ENCODE measurements around the gene WDSUB1.

The WDSUB1 gene

DNA sequence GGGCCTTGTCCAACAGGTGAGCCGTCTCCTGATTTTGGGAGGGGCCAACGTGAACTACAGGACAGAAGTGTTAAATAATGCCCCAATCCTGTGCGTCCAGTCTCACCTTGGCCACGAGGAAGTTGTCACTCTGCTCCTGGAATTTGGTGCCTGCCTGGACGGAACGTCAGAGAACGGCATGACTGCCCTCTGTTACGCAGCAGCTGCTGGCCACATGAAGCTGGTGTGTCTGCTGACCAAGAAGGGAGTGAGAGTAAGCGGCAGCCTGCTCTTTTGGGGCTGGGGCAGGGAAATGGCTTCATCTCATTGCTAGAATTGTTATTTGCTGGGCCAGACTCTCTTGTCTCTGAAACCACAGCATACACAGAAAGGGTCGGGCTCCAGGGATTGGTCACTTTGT lies 92.3 kb downstream of the WDSUB1 start:
- no peak for DNase-seq

DNA sequence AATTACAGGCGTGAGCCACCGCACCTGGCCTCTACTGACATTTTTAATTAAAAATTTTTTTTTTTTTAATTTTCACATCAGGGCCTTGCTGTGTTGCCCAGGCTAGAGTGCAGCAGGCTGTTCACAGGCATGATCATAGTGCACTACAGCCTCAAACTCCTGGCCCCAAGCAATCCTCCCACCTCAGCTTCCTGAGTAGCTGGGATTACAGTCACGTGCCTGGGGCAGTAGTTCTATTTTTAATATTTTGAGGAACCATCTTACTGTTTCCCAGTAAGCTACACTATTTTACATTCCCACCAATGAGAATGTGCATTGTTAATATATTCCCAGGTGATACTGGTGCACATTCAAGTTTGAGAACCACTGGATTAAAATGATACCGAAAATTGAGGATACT lies 92.7 kb downstream of the WDSUB1 start:
- DNase-seq: no peak

DNA sequence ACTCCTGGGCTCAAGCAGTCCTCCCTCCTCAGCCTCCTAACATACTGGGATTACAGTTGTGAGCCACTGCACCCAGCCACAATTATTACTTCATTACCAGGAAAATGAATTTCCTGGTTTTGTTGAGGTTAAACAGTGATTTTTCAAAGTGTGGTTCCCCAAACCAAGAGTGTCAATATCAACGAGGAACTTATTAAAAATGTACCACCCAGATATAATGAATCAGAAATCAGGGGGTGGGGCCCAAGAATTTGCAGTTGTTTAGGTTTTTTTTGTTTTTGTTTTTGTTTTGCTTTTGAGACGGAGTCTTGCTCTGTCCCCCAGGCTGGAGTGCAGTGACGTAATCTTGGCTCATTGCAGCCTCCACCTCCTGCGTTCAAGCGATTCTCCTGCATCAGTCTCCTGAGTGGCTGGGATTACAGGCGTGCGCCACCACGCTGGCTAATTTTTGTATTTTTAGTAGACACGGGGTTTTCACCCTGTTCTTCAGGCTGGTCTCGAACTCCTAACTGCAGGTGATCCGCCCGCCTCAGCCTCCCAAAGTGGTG lies 94.1 kb downstream of the WDSUB1 start:
- DNase-seq: no peak

DNA sequence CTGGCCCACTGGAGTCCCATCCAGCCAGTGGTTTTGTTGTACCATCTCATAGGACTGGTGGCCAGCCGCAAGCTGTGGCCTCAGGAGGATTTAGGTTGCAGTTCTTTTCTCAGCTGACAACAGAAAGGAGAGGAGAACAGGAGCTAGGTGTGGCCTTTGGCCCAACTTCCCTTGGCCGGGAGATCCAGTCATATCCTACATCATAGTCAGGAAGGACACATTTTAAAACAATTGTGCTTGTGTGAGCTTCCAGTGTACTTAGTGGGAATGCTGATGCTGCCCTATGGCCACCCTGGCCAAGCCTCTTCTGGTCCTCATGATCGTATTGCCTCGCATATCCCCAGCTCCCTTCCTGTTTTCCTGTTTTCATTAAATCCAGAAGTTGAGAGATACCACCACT lies 98.1 kb downstream of the WDSUB1 start:
- DNase-seq: no peak

DNA sequence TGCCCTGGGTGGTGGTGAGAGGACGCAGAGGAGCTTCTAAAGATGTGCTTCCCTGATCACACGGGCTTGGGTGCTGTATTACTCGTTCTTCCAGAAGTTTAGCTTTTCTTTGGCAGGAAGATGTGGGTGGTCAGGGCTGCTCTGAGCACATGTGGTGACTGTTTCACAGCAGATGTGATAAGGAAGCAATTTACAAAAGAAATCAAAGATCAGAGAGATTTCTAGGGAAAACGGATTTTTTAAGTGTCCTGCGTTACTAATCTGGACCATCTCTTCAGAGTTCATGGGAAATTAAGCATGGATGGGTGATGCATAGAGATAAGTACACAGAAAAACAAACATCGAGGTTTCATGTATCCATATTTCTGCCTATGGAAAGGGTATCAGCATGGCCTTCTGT lies 99.4 kb downstream of the WDSUB1 start:
- no peak for DNase-seq

DNA sequence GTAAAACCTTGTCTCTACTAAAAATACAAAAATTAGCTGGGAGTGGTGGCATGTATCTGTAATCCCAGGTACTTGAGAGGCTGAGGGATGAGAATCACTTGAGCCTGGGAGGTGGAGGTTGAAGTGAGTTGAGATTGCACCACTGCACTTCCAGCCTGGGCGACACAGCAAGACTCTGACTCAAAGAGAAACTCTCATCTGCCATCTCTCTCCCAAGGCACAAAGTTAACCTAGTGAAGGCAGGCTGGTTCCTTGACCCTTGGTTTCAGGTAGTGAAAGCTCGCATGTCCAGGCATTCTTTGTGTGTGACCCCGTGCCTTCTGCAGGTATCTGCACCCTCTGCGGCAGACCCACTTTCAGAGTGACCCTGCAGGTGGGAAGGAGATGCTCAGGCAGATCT lies 100.0 kb downstream of the WDSUB1 start:
- DNase-seq: no peak
